Medulla oblongata (tissue), 1 donor: ENCODE measurements around the gene MYBBP1A.

Experiments
- DNase-seq: peaks from one replicate; pipeline ENCODE4 v3.0.0-alpha.2; 2015; ENCODE audit errors: extremely low spot score

The MYBBP1A gene

DNA sequence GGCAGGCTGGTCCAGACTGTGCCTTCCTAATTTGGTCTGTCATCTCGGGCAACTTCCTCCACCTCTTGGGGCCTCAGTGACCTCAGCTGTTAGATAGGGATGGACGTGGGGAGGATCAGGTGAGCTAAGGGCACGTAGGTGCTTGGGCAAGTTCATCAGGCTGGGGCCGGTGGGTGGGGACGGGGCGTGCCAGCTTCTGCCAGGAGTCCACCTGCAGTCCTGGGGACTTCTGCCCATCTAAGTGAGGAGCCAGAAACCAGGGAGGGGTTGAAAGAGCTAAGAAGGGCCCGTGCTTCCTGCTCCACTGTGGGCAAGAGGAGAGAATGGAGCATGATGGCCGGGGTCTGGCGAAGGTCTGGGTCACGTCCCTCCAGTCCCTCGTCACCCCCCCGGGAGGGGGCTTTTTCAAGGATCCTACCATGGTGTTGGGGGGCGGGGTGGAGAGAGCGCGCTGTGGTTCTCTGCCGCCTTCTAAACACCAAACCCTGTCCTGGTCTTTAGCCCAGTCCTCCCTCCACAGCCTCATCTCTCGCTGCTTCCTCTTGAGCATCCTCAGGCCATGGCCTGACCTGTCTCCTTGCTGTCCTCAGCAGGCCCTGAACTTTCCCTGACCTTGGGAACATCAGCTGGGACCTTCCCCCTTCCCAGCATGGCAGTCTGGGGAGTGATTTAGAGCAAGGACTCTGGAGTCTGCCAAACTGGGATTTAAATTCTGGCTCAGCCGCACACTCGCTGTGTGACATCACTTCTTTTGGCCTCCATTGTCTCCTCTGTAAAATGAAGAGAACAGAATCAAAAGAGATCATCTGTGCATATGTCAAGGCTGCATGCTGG, 34.9 kb downstream of the MYBBP1A start:
- DNase-seq, result no peak

DNA sequence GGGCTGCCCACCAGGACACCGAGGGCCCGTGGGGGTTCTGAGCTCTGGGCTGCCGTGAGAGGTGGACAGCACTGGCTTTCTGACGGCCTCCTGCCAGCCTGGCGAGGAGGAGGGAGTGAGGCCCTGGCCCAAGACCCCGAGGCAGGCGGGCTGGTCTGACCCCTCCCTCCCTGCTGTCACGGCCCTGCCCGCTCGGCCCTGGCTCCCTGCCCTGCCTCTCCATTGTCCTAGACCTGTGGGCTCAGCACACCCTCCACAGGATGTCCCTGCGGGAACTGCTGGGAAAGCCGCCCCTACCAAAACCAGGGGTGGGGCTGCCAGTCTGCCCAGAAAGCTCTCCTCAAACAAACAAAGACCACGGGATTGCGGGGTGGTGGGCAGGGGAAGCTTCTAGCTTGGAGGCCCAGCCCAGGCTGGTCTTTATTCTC, 35.8 kb downstream of the MYBBP1A start:
- peak; percentile 62 for DNase-seq

DNA sequence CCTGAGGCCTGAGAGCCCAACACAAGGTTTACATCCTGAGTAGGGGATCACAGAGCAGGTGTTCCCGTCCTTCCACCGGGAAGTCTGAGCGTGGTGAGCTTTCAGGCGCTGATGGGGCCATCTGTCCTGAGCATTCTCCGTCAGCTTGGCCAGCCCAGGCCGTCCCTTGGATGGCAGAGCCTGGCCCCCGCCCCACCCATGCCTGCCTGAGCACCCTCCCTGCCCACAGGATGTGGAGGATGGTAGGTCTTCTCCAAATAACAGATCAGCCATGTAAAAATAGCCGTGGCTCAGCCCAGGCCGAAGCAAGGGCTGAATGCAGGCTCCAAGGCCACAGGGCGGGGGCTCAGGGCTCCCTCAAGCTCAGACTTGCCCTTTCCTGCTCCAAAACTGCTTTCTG, 36.3 kb downstream of the MYBBP1A start:
- peak; percentile 50 for DNase-seq

DNA sequence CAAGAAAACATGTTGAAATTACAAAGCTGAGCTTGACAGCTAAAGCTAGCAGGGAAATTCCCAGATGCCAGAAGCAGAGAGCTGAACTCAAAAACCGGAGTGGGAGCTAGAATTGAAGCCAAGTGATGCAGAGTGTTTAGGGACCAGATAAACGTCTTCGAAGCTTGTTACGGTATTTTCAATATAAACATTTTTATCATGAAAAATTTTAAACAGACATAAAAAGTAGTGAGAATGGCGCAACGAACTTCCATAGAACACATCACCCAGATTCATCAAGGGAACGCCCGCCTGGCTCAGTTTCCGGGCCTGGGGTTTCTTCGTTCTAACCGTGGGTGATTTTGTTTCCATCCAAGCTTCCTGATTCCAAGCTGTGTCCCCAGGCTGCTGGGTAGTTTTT, 38.4 kb downstream of the MYBBP1A start:
- DNase-seq, result no peak

- no peak for DNase-seq
Measured at GRCh38 chr17:4515501-4515900, 39.7 kb downstream of the MYBBP1A start.

DNA sequence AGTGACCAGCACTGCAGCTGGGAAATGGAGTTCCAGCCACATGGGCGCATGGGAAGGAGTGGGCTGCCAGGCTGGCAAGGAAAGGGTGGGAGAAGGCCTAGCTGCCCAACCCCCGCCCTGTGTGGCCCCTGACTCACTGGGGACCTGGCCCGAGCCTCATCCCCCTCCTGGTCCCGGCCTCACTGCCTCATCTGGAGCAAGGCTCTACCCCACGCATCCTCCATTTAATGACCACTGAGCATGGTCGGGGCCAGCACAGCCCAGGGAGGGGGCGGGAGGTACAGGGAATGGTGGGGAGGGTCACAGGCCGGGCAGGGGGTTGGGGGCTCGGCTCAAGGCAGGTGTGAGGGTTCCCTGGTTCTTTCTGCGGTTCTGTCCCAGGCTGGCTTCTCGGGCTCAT, 40.4 kb downstream of the MYBBP1A start:
- DNase-seq, result no peak

- DNase-seq, result no peak
Measured at GRCh38 chr17:4514206-4514605, 41.0 kb downstream of the MYBBP1A start.

- DNase-seq, result no peak
Measured at GRCh38 chr17:4513113-4514032, 41.8 kb downstream of the MYBBP1A start.

DNA sequence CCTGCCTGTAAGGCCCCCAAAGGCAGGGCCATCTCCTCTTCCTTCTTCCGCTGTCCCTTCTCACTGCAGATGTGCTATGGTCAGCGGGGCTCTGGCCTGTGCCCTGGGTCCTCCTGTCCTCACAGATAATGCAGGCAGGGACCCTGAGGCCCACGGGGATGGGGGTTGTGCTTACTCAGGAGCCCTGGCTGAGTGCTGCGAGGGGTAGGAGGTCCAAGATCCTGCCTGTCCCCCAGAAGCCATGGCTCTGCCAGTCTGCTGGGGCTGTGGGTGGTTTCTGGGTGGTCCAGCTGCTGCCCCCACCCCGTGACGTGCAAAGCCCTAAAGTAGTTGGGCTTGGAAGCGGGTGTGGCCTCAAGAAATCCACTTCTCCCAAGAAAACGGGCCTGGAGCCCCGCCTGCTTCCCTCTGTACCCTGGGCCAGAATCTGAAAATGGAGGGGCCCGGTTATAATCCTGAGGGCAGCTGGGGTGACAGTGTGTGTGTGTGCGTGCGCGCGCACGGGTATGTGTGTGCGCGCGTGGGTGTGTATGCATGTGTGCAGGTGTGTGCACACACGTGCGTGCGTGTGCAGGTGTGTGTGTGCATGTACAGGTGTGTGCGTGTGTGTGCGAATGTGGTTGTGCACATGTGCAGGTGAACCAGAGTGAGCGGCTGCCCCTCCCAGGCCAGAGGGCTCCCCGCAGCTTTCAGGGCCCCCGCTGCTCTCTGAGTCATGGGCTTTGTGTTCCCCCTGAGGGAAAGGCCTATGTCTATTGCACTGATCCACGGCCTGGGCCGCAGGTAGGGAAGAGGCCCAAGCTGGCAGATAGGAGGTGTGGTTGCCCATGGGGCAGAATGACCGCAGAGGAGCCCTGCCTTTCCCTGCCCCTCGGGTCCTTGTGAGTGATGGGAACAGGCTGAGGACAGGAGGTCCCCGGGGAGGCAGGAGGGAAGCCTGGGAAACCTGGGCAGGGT, 42.8 kb downstream of the MYBBP1A start:
- no peak for DNase-seq

DNA sequence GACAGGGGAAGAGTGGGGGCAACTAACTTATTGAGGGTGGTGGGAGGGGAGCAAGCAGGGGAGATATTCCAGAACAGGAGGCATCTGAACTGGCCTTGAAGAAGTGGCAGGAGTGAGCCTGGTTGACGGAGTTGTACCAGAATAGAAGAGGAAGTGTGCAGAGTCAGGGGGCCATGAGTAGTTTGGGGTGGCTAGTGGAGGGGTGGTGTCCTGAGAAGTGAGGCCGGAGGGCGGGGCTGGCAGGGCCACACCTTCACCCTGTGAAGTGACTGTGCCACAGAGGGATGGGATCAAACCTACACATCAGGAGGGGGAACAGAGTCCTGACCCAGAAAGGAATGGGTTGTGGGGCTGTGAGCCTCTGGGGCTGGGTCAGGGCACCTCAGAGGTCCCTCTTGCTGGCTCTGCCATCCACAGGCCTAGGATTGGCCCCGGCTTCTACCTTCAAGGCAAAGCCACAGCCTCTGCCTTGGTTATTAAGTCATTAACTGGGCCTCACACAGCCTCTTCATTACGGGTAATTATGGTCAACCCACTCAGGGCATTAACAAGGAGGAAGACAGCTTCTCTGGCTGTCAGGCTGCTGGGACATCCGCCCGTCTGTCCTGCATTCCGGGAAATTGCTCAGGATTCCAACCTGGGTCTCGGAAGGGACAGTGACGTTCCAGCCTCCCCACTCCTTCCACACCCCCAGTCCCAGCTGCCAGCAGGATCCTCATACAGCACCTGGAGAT, 43.8 kb downstream of the MYBBP1A start:
- peak; percentile 66 for DNase-seq

DNA sequence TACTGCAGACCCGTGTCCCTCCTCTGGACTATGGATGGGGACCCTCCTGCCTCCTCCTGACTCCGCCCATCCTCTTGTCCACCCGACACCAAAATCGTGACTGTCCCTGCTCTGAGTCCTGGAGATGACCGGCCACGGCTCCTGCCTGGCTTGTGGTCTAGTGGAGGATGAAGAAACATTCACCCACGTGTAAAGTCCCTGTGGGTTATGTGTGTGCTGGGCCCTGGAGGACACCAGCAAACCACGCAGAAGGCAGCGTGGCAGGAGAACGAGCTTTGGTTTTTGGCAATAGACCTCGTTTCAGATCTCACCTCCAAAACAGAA, 44.6 kb downstream of the MYBBP1A start:
- peak; percentile 33 for DNase-seq

- no peak for DNase-seq
Measured at GRCh38 chr17:4509923-4510617, 45.1 kb downstream of the MYBBP1A start.

DNA sequence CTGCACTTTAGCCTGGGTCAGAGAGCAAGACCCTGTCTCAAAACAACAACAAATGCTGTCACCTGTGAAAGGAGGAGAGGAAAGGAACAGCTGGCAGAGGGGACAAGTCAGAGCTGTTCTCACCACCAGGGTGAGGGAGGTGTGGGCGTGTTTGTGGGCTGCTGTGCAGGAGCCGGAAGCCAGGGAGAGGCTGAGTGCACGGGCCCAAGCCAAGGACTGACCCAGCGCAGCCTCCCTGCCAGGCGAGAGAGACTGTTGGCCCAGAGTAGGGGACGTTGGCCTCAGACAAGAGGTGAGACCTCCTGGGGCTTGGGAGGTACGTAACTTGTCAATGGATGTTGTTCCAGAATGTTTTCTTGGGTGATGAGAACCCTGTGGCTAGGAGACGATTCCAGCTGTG, 45.8 kb downstream of the MYBBP1A start:
- no peak for DNase-seq

DNA sequence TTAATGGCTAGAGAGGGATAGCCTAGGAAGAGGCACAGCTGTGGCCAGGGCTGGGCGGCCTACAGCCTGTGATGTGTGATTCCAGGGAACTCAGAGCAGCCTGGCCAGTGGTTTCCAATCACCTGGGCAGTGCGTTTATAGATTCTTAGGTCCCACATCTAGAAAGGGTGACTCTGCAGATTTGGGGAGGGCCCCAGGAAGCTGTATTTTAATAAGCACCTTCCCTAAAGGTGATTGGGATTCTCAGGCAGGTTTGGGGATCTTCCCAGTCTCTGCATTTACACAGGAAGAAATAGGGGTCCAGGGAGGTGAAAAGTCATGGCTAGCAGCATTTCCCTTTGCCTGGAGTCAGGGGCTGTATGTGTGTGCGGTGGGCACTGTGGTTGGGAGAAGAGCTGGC, 47.0 kb downstream of the MYBBP1A start:
- DNase-seq, result no peak

- DNase-seq, result no peak
Measured at GRCh38 chr17:4507361-4508111, 47.6 kb downstream of the MYBBP1A start.

DNA sequence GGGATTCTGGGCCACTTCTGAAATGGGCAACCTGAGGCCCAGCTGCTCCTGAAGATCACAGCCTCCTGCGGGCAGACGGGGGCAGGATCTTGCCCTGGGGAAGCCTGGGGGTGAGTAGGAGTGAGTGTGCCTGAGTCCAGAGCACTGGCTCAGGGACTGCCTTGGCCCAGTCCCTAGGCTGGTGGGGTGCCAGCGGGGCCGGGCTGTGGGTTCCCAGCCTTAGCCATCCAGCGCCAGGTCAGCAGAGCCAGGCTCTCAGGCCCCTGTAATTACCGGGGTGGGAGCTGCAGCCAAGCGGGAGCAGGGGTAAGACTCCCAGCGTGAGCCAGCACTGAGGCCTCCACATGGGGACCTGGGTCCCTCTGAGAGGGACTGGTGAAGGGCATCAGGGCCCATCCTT, 48.3 kb downstream of the MYBBP1A start:
- DNase-seq, result peak; percentile 36

DNA sequence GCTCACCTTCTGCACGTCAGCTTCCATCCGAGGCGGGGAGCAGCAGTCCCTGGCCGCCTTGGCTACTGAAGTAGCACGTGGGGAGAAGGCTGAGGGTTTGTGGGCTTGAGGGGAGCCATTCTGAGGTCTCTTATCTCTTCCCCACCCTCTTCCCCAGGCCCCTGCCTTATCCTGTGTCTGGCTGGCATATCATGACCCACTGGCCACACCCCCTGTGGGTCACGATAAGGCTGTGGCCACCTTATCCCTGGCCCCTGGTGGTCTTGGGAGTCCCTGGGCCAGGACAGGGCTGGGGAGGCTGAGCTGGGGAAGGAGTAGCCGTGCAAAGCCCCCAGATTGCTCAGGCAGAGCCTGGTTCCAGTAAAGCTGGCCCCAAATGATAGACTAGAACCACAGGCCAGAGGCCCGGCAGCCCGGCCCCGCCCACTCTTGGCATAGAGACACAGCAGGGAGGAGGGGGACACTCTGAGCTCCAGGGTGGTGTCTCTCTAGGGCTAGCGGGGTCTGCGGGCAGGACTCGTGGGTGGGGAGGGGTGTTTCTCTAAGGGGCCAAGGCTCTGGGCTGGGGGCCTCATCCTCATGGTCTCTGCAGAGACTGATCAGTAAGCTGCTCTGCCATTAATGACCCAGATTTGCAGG, 48.9 kb downstream of the MYBBP1A start:
- no peak for DNase-seq

- no peak for DNase-seq
Measured at GRCh38 chr17:4505187-4505586, 50.0 kb downstream of the MYBBP1A start.

GRCh38 chr17:4504188-4504587, 51.0 kb downstream of the MYBBP1A start:
- no peak for DNase-seq
